Osteocyte (in vitro differentiated cells): ENCODE measurements around the gene CIAO3. TPM values are rescaled to one million over a fixed set of nuclear protein-coding genes. Genes with fewer than 3 reads are reported as not detected.

ENCODE experiments used
- DNase-seq: peaks from one replicate; pipeline ENCODE4 v3.0.0; 2021; ENCODE audit warnings: mixed read lengths; ENCODE audit not compliant: unreplicated experiment; ENCODE audit errors: extremely low spot score
- H3K27ac Mint-ChIP-seq: one replicate; pipeline ENCODE4 v1.8.0; 2021; ENCODE audit warnings: mild to moderate bottlenecking, mixed read lengths; ENCODE audit not compliant: unreplicated experiment
- H3K27me3 Mint-ChIP-seq: one replicate; pipeline ENCODE4 v1.8.0; 2021; ENCODE audit warnings: mixed read lengths; ENCODE audit not compliant: unreplicated experiment
- H3K36me3 Mint-ChIP-seq: one replicate; pipeline ENCODE4 v1.8.0; 2021; ENCODE audit warnings: mixed read lengths; ENCODE audit not compliant: unreplicated experiment
- H3K4me1 Mint-ChIP-seq: one replicate; pipeline ENCODE4 v1.8.0; 2021; ENCODE audit warnings: mixed read lengths; ENCODE audit not compliant: unreplicated experiment
- H3K4me3 Mint-ChIP-seq: one replicate; pipeline ENCODE4 v1.8.0; 2021; ENCODE audit warnings: mild to moderate bottlenecking, moderate library complexity, mixed read lengths; ENCODE audit not compliant: unreplicated experiment
- H3K9me3 Mint-ChIP-seq: one replicate; pipeline ENCODE4 v1.8.0; 2021; ENCODE audit warnings: mixed read lengths; ENCODE audit not compliant: unreplicated experiment
- total RNA-seq: library from RNA; stranded (reverse); gene quantifications from 2 replicates; pipeline ENCODE4 v1.2.1, GENCODE V29; 2021
- TF ChIP-seq, protein P1 (sequence below): fragments of 200-600 bp; sonication (generic); IDR thresholded peaks from 2 replicates; pipeline ENCODE4 v1.5.0; 2021; ENCODE audit warnings: antibody characterized with exemption, mild to moderate bottlenecking, moderate library complexity

Gene CIAO3
- total RNA-seq, 1 donor from 2014 or later, result 31.4 TPM

DNA sequence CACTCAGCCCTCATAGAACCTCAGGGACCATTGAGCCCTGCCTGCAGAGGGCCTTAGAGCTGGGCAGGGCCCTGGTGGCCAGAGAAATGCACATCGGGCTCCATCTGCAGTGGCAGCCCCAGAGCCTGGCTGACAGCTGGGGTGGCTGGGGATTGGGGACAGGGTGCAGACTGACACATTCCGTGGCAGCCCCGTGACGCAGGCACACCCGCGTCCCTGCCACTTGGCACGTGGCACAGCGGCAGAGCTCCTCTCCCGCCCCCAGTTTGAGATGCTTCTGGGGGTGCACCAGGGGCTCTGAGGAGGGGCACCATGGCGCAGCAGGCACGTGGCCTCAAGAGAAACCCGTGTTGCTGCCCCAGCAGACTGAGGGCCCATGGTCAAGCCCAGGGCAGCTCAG is 37.4 kb downstream of the CIAO3 start:
- TF ChIP-seq, protein P1, sequence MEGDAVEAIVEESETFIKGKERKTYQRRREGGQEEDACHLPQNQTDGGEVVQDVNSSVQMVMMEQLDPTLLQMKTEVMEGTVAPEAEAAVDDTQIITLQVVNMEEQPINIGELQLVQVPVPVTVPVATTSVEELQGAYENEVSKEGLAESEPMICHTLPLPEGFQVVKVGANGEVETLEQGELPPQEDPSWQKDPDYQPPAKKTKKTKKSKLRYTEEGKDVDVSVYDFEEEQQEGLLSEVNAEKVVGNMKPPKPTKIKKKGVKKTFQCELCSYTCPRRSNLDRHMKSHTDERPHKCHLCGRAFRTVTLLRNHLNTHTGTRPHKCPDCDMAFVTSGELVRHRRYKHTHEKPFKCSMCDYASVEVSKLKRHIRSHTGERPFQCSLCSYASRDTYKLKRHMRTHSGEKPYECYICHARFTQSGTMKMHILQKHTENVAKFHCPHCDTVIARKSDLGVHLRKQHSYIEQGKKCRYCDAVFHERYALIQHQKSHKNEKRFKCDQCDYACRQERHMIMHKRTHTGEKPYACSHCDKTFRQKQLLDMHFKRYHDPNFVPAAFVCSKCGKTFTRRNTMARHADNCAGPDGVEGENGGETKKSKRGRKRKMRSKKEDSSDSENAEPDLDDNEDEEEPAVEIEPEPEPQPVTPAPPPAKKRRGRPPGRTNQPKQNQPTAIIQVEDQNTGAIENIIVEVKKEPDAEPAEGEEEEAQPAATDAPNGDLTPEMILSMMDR, result no peak
- no peak overlapping the region for H3K27ac Mint-ChIP-seq
- H3K4me1 Mint-ChIP-seq, result peaks cover 10% of the 10 kb centered on the region
- H3K4me3 Mint-ChIP-seq, result no peak overlapping the region
- peaks cover 43% of the 10 kb centered on the region for H3K27me3 Mint-ChIP-seq
- no peaks in the 10 kb centered on the region for H3K36me3 Mint-ChIP-seq
- no peak for DNase-seq
- no peaks in the 10 kb centered on the region for H3K9me3 Mint-ChIP-seq

DNA sequence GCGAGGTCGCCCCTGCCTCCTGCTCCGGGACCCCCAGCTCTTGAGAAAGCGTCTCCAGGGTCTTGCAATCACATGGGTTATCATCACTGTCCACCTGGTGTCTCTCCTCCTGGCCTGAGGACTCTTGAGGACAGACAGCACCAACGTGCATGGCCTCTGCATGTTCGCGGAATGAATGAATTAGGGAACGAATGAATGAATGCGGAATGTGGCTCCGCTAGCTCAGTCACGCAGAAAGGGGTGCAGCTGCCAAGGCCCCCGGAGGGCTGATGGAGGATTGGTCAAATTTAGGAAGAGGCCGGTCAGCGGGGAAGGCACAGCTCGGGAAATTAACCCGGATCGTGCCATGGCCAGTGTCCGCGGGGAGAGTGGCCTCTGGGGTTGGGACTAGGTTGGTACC is 38.5 kb downstream of the CIAO3 start:
- TF ChIP-seq, protein P1, result no peak
- Mint-ChIP-seq H3K4me1 (peaks cover 8% of the 10 kb centered on the region), H3K27ac (no peak overlapping the region), H3K36me3 (no peaks in the 10 kb centered on the region), H3K9me3 (no peaks in the 10 kb centered on the region), H3K27me3 (peaks cover 38% of the 10 kb centered on the region), H3K4me3 (no peak overlapping the region)
- DNase-seq, result no peak

DNA sequence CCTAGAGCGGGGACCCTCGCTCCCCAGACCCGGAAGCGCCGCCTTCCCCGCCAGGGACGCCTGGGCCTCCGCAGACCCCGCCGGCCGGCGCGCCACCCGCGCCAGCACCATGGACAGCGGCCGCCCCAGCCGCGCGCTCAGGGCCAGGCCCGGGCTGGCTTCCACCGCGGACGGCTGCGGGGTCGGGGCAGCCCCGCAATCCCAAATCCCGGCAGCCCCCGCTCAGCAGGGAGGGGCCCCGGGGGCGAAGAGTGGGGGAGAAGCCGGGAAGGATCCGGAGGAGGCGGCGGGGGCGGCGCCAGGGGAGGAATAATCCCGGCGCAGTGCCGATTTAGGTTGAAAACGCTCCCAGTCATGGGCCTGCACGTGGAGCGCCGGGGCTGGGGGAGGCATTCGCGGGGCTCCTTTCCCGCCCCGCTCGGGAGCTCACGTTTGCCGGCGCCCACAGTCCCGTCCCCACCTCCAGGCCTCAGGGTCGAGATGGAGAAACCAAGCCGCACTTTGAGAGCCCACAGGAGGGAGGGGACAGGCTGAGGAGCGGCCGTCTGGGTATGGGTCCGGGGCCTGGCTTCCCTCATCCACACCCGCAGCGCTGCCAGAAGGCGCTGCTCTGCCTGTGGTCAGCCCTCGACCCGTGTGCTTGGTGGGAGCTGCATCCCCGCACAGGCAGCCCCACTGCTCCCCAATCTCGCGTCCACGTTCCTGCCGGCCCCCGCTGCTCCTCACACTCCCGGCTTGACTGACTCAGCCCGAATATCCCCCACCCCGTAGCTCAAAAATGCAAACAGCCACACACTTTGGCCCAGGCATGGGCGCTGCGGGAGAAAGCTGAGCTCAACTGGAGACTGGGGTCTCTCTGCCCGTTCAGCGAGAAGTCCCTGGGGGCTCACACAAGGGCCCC is 39.9 kb downstream of the CIAO3 start:
- TF ChIP-seq, protein P1, result no peak
- H3K27ac Mint-ChIP-seq, result no peak overlapping the region
- DNase-seq, result no peak
- H3K27me3 Mint-ChIP-seq, result peaks cover 34% of the 10 kb centered on the region
- no peaks in the 10 kb centered on the region for H3K4me1 Mint-ChIP-seq
- no peaks in the 10 kb centered on the region for H3K9me3 Mint-ChIP-seq
- no peaks in the 10 kb centered on the region for H3K36me3 Mint-ChIP-seq
- no peak overlapping the region for H3K4me3 Mint-ChIP-seq

DNA sequence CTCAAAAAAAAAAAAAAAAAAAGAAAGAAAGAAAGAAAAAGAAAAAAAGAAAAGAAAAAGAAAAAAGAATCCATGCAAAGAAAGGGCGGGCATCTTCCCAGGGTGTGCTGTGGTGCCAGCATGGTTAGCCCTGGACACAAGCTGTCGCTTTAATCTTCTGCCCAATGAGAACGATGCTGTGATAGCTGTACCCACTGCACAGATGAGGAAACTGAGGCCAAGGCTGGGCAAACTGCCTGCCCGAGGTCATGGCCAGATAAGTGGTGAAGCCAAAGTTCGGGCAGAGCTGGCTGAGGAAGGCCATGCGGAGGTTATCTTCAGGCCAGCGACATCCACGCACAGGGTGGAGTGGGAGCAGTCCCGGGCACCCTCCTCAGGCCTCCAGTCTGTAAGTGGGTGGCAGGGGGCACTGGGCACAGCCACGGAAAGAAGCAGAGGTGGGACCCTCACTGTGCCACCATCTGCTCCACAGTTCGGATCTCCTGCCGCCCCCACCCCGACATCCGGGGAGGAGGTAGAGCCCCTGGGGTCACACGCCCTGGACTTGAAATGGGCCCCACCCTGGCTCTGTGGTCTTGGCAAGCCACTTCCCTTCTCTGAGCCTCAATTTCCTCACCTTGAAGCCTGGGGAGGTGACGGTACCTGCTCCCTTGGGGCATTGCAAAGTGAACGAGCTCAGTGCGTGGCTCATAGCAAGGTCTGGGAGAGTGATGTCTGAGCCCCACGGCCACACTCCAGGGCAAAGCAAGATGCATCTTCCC is 41.7 kb downstream of the CIAO3 start:
- Mint-ChIP-seq H3K4me1 (no peaks in the 10 kb centered on the region), H3K27me3 (peaks cover 38% of the 10 kb centered on the region)
- TF ChIP-seq, protein P1, result no peak

More for the DNA sequence above, 41.7 kb downstream of the CIAO3 start:
- H3K27ac Mint-ChIP-seq, result no peak overlapping the region
- H3K4me3 Mint-ChIP-seq, result no peak overlapping the region
- no peaks in the 10 kb centered on the region for H3K9me3 Mint-ChIP-seq
- no peaks in the 10 kb centered on the region for H3K36me3 Mint-ChIP-seq
- no peak for DNase-seq
